ES-I3 (cell line): Measurements from ENCODE around the gene RALGPS2.
"Not testable (repeated sequence)": the region's sequence is repeated elsewhere in the genome, so short reads cannot be mapped to it uniquely, and the experiment has no call there.

Experiments
- H3K36me3 ChIP-seq: 2 replicates; pipeline ENCODE4 v1.6.1; 2013; ENCODE audit warnings: mild to moderate bottlenecking, low read length, control low read depth, moderate library complexity; ENCODE audit not compliant: insufficient read depth
- H3K4me1 ChIP-seq: 2 replicates; pipeline ENCODE4 v1.6.1; 2013; ENCODE audit warnings: mild to moderate bottlenecking, control low read depth, low read length; ENCODE audit not compliant: insufficient read depth
- H3K9ac ChIP-seq: 2 replicates; pipeline ENCODE4 v1.6.1; 2013; ENCODE audit warnings: low read depth, mild to moderate bottlenecking, low read length, moderate library complexity
- H3K9me3 ChIP-seq: 2 replicates; pipeline ENCODE4 v1.6.1; 2013; ENCODE audit warnings: mild to moderate bottlenecking, low read length, moderate library complexity; ENCODE audit not compliant: control insufficient read depth, insufficient read depth

The RALGPS2 gene

DNA sequence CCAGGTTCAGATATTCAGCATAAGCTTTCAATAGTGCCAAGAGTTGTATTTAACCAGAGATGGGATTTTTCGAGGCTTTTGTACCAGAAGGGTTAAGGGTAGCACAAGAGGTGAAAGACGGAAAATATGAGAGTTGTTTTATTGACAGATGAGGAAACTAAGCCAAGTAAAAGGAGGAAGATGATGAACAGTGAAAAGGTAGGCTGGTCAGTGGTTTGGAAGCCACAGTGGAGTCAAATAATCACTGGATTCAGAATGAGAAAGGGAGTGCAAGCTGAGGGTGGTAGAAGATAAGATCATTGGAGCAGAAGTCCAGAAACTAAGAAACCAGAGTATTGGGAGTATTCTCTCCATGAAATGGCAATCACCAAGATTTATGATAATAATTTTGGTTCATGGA is 100.1 kb downstream of the RALGPS2 start:
- no peaks in the 10 kb centered on the region for H3K9me3 ChIP-seq
- H3K4me1 ChIP-seq: no peaks in the 10 kb centered on the region
- H3K9ac ChIP-seq: no peak overlapping the region
- no peaks in the 10 kb centered on the region for H3K36me3 ChIP-seq

DNA sequence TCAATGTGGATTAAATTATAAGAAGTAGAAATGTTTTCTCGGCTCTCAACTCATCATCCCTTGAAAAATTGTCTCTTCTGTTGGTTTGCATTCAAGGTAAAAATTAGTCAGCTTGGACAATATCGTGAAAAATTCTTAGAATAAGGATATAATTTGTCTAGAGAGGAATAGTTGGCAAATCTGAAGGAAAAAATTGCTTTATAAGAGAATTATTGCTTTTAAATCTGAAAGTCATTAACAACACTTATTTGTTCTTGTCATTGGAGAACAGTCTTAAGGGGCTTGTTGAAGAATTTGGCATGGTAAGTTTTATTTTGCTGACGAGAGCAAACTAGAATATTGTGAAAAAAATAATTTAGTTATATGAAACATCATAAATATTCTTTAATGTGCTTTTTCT is 119.4 kb downstream of the RALGPS2 start:
- Histone ChIP-seq H3K9ac (no peak overlapping the region), H3K4me1 (no peaks in the 10 kb centered on the region), H3K9me3 (no peaks in the 10 kb centered on the region), H3K36me3 (no peaks in the 10 kb centered on the region)

DNA sequence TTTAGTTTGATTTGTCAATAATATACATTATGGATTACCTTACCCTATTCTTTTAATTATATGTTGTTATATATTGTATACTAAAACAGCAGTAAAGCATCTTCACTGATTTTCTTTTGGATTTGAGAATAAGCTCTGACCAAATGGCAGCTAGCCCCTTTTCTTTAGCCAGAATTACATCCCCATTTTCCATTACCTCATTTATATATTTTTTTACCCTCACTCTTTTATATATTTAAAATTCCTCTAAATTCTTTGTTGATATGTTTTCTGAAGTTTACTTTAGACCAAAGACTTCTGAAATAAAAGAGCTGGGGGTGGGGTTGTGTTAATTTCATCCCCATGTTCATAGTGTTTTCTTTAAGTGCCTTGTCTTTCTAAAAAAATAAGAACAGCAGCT is 121.3 kb downstream of the RALGPS2 start:
- H3K4me1 ChIP-seq: no peaks in the 10 kb centered on the region
- no peak overlapping the region for H3K9ac ChIP-seq
- no peaks in the 10 kb centered on the region for H3K9me3 ChIP-seq
- H3K36me3 ChIP-seq: no peaks in the 10 kb centered on the region

DNA sequence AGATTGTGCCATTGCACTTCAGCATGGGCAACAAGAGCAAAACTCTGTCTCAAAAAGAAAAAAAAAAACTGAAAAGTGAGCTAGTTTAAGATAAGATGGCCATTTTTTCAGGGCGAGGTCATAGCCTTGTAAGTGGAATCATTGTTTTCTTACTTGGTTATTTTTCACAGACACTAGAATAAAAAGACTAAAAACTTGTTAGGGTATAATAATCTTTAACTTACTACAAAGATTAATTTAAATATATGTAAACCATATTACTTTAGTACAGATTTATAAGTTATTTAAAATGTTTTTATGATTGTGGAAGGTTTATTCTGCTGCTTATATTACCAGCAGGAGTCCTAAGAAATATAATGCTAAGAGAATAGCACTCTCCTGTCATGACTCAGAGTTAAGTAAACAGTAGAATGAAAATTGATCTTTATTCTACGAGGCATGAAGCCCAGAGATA is 122.4 kb downstream of the RALGPS2 start:
- Histone ChIP-seq H3K4me1 (no peaks in the 10 kb centered on the region), H3K9me3 (no peaks in the 10 kb centered on the region), H3K9ac (no peak overlapping the region), H3K36me3 (no peaks in the 10 kb centered on the region)

DNA sequence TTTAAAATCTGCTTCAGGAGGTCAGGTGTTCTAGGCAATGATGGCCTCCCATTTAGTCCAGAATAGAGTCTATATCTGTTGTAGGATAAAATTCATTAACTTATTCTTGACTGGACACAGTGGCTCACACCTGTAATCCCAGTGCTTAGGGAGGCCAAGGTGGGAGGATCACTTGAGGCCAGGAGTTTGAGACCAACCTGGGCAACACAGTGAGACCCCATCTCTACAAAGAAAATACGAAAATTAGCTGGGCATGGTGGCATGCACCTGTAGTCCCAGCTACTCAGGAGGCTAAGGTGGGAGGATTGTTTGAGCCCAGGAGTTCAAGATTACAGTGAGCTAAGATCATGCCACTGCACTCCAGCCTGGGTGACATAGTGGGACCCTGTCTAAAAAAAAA is 122.9 kb downstream of the RALGPS2 start:
- not testable (repeated sequence) for H3K36me3 ChIP-seq, H3K4me1 ChIP-seq, H3K9ac ChIP-seq, H3K9me3 ChIP-seq

DNA sequence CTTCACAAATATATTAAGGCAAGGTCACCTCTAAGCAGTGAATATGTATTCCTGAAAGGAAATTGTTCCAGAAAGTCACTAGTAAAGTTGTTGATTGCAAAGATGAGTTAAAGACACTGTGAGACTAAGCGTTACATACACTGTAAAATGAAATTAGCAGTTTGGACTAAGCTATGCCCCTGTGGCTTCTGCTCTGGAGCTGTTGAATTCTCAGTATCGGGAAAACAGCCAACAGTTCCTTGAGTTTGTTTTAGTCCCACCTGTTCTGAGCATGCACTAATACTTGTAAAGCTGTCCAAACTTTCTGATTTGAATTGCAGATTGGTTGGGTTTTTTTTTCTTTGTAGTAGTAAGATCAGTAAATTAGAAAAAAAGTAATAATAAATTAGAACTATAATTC is 124.9 kb downstream of the RALGPS2 start:
- Histone ChIP-seq H3K9ac (no peak overlapping the region), H3K36me3 (no peaks in the 10 kb centered on the region), H3K4me1 (no peaks in the 10 kb centered on the region), H3K9me3 (no peaks in the 10 kb centered on the region)

DNA sequence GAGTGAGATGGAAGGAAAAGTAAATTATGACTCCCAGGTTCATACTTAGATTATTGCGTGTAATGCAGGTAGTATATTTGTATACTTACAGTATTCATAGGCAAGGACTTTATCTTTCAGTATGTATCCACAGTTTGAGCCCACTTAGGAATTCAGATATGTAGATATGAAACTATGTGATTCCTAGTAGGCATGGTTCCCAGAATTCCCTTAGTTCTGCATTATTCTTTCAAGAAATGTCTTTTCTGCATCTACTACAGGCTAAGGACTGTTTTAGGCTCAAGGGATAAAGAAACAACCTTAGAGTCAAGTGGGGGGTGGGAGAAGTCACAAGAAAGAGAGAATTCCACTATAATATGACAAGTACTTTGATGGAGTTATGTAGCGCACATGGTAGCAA is 132.1 kb downstream of the RALGPS2 start:
- Histone ChIP-seq H3K36me3 (no peaks in the 10 kb centered on the region), H3K4me1 (no peaks in the 10 kb centered on the region)

DNA sequence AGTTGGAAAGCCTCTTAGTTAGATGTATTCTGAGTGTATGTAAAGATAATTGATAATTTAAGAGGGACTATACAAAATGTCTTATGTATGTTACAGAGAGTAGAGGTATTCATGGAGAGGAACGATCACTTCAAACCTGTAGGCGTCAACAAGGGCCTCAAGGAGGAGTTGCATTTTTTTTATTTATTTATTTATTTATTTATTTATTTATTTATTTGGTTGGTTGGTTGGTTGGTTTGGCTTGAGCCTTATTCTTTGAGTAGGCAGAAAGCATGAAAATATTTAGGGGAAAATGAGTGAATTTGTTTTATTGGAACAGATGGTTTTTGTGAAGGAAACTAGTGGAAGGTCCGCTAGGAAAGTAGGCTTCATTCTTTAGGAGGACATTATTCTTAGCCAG is 137.4 kb downstream of the RALGPS2 start:
- no peaks in the 10 kb centered on the region for H3K9me3 ChIP-seq
- H3K4me1 ChIP-seq: no peaks in the 10 kb centered on the region
- H3K9ac ChIP-seq: no peak overlapping the region
- no peaks in the 10 kb centered on the region for H3K36me3 ChIP-seq

More for the DNA sequence above, 132.1 kb downstream of the RALGPS2 start:
- Histone ChIP-seq H3K9ac (no peak overlapping the region), H3K9me3 (no peaks in the 10 kb centered on the region)

DNA sequence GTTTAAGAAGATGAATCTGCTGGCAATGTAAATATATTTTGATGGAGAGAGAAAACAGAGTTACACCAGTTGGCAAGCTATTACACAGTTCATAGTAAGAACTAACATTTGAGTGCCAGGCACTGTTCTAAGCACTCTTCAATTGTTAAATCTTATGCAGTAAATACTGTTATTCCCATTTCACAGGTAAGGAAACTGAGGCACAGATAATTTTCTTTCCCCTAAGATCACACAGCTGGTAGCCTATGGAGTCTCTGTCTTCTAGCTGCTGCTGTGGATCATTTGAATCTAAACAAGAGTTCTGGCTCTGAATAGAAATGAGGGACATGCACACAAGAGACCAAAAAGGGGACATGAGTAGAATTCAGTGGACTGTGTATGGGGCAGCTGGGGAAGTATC is 137.8 kb downstream of the RALGPS2 start:
- Histone ChIP-seq H3K36me3 (no peaks in the 10 kb centered on the region), H3K4me1 (no peaks in the 10 kb centered on the region)

DNA sequence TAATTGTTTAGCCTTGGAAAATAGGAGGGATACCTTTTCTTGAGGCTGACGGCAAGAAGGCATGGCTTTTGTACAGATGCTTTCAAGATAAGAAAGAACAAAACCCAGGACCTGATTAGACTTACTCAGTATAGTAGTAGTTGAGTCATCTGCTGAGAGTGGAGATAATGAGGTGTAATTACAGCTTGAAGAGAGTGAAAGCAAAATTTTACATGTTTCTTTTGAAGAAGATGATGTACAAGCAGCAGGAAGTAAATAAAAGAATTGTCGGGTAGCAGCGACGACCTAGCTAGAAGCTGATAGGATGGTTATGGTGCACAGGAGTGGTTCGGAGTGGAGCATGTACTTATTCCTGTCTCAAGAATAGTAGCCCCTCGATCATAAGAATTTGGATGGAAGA is 139.3 kb downstream of the RALGPS2 start:
- H3K4me1 ChIP-seq: no peaks in the 10 kb centered on the region; the same call in 1 of the 2 replicates
- no peaks in the 10 kb centered on the region for H3K36me3 ChIP-seq
- H3K9me3 ChIP-seq: no peaks in the 10 kb centered on the region
- H3K9ac ChIP-seq: no peak overlapping the region

More for the DNA sequence above, 137.8 kb downstream of the RALGPS2 start:
- Histone ChIP-seq H3K9ac (no peak overlapping the region), H3K9me3 (no peaks in the 10 kb centered on the region)

DNA sequence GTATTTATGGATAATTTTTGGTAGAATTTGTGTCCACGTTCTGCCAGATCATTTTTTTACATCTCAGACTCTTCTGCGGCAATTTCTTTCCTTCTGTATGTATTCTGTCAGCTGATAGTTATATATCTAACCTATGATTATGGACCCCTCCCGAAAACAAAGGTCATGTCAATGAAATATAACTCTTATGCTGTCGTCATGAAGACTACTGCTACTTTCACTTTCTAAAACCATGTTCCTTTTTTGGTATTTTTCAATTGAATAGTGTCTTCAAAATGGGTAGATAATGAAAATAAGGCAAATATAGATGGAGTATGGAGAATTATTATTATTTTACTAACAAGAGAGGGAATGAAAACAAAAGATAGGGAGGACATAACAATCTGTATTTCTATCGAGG is 142.6 kb downstream of the RALGPS2 start:
- H3K9ac ChIP-seq: no peak overlapping the region

DNA sequence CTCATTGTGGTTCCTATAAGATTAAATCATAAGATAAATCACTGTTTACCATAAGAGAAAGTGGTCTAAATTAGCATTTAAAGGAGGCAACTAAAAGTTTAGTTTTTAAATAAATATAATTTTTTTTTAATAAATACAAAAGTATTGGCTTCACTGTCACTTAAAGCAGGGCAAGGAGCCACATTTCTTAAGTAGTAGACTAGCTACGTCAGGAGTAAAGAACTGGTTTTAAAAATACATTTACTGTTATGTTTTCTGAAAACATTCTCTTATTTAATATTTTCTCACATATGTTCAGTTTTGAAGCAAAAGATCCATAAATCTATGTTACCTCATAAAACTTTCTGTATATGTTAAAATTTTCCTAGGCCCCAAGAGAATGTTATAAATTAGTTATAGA is 143.7 kb downstream of the RALGPS2 start:
- Histone ChIP-seq H3K4me1 (peaks cover 23% of the 10 kb centered on the region), H3K9ac (no peak overlapping the region), H3K9me3 (no peaks in the 10 kb centered on the region), H3K36me3 (no peaks in the 10 kb centered on the region)

More for the DNA sequence above, 142.6 kb downstream of the RALGPS2 start:
- Histone ChIP-seq H3K9me3 (no peaks in the 10 kb centered on the region), H3K36me3 (no peaks in the 10 kb centered on the region), H3K4me1 (peaks cover 23% of the 10 kb centered on the region)

DNA sequence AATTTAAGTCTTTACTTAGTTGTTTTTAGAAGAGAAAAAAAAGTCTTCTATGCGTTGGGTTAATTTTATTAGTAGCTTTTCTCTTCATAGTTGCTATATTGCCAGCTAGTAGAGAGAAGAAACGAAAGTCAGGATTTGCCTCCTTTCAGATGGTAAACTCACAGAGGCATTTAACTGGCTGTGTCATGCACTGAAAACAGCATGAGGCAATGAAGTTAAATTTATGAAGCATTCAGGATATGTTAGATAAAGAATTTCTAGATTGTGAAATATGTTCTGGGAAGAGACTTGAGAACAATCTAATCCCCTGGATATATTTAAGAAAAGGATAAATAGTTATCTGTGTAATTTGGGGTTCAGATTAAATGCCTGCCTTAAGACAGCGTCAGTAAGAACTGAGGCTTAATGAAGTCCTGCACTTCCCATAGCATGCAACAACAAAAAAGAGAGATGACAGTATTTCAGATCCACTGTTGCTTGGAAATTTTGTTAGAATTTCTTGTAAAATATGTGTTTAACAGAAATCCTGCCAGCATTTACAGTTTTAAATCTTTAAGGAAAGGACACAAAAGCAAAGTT is 144.2 kb downstream of the RALGPS2 start:
- no peaks in the 10 kb centered on the region for H3K9me3 ChIP-seq
- peaks cover 23% of the 10 kb centered on the region for H3K4me1 ChIP-seq
- H3K9ac ChIP-seq: no peak overlapping the region
- no peaks in the 10 kb centered on the region for H3K36me3 ChIP-seq

DNA sequence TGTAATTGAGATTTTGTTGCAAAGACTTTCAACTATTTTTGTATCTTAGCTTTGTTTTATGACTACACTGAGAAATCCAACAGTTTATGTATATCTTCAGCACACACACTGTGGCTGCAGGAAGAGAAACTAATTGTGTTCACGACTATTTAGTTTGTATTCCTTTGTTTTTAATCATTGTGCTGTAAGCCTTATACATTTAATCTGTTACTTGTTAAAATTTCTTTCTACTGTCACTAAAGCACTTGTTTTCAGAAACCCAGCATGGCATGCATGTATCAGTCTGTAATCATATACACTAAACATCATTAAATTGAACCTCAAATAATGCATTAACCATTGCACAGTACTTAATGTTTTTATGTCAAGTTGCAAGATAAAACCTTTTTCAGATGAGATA is 145.2 kb downstream of the RALGPS2 start:
- H3K9me3 ChIP-seq: no peaks in the 10 kb centered on the region
- no peaks in the 10 kb centered on the region for H3K36me3 ChIP-seq
- H3K4me1 ChIP-seq: peaks cover 23% of the 10 kb centered on the region
- no peak overlapping the region for H3K9ac ChIP-seq

DNA sequence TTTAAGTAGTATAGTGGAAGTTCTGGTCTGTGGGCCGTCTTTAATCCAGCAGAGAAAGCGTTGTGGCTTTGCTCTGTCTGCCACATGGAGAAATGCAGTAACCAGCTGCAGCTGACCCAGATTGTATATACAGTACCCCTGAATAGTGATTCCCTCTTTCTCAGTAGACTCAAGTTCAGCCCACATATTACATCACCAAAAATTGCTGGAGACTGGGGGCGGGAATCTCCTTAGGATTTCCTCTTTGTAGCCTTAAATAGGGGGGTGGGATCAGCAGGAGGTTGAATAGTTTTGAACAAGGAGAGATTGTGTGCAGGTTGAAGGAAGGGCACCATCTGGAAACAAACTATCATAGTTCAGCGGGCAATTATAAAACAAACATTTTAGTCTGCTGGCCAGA is 145.9 kb downstream of the RALGPS2 start, which contains the start of gene ANGPTL1:
ANGPTL1 (minus strand) TSS at position 134 of the 400 bp plus-strand sequence. CDS start 5,301 bp downstream, outside the sequence.
- no peak within 1 kb of the TSS for H3K9ac ChIP-seq
- H3K36me3 ChIP-seq: no peaks in the 10 kb centered on the region
- H3K4me1 ChIP-seq: peaks cover 23% of the 10 kb centered on the region
- H3K9me3 ChIP-seq: no peaks in the 10 kb centered on the region
